A673 (cell line): ENCODE measurements around the gene TPM1.

Source experiments
- CTCF ChIP-seq: fragments of 300-800, 200-600 bp; sonication (generic); conservative IDR thresholded peaks from 2 replicates; pipeline ENCODE4 v1.5.1; 2017; ENCODE audit warnings: low read depth, mild to moderate bottlenecking, antibody characterized with exemption, low read length, moderate library complexity, mixed read lengths
- EZH2 ChIP-seq: fragments of 200-600 bp; sonication (generic); IDR thresholded peaks from 2 replicates; pipeline ENCODE4 v1.6.1; 2017; ENCODE audit warnings: borderline replicate concordance, low read depth, mild to moderate bottlenecking, mixed read lengths, antibody characterized with exemption, low read length; ENCODE audit not compliant: poor library complexity, severe bottlenecking

GRCh38 chr15:63104727-63105126 is 62.2 kb downstream of the TPM1 start:
- TF ChIP-seq CTCF: no peak
- no peak for TF ChIP-seq EZH2
